Stomach (tissue), 4 donors: ENCODE results near the gene ASAP2.
"Not testable (repeated sequence)": the region's sequence is repeated elsewhere in the genome, so short reads cannot be mapped to it uniquely, and the experiment has no call there.

Source experiments
- CTCF ChIP-seq, 7 experiments: fragments of 450-650 bp in 4 of 7; fragments of 200-600 bp in 3 of 7; sonication (generic) in 3 of 7; IDR thresholded peaks; one replicate each; pipeline ENCODE4 v1.5.1; 2016 to 2019; ENCODE audit warnings: antibody characterized with exemption in 7 of 7, control low read depth in 2 of 7, mild to moderate bottlenecking in 1 of 7
- EP300 ChIP-seq: sonication (generic); formaldehyde crosslinking; IDR thresholded peaks from one replicate; pipeline ENCODE4 v1.6.1; 2017; ENCODE audit warnings: antibody characterized with exemption
- POLR2A ChIP-seq, 4 donors: fragments of 450-650 bp; IDR thresholded peaks; one replicate each; pipeline ENCODE4 v1.6.1; 2016; ENCODE audit warnings: antibody characterized with exemption in 4 of 4, control low read depth in 2 of 4, mild to moderate bottlenecking in 1 of 4, moderate library complexity in 1 of 4

- not testable (repeated sequence) for TF ChIP-seq CTCF (IDR thresholded peaks at IDR 0.05); POLR2A (IDR thresholded peaks at IDR 0.05); EP300
Measured at GRCh38 chr2:9267286-9267685, 60.7 kb downstream of the ASAP2 start.
